Spleen (tissue), 11 donors: Measurements from ENCODE around the gene SH3RF1. TPM values are rescaled to one million over a fixed set of nuclear protein-coding genes. Genes with fewer than 3 reads are reported as not detected.

Source experiments
- DNase-seq: peaks from one replicate; pipeline ENCODE4 v3.0.0-alpha.2; 2020
- H3K27ac ChIP-seq, 8 donors: fragments of 200-600 bp; sonication (generic) in 7 of 8; 1 replicate in 4 of 8; 2 replicates in 4 of 8; pipeline versions ENCODE4 v1.5.0 to v1.8.0; 2016 to 2021; ENCODE audit warnings: inconsistent platforms in 4 of 8, mild to moderate bottlenecking in 4 of 8, moderate library complexity in 1 of 8
- H3K27me3 ChIP-seq, 7 donors: fragments of 200-600 bp; sonication (generic) in 6 of 7; replicated peaks in 1 of 7; 1 replicate in 4 of 7; 2 replicates in 3 of 7; pipeline versions ENCODE4 v1.5.0 to v1.8.0; 2016 to 2021; ENCODE audit warnings: inconsistent platforms in 3 of 7, mild to moderate bottlenecking in 1 of 7
- H3K36me3 ChIP-seq, 6 donors: fragments of 200-600 bp; sonication (generic) in 5 of 6; 1 replicate in 4 of 6; 2 replicates in 2 of 6; pipeline versions ENCODE4 v1.5.0 to v1.8.0; 2016 to 2021; ENCODE audit warnings: inconsistent platforms in 2 of 6
- H3K4me1 ChIP-seq, 6 donors: fragments of 200-600 bp; sonication (generic) in 5 of 6; 1 replicate in 3 of 6; 2 replicates in 3 of 6; pipeline versions ENCODE4 v1.5.0 to v1.8.0; 2016 to 2021; ENCODE audit warnings: inconsistent platforms in 3 of 6
- H3K4me3 ChIP-seq, 8 donors: fragments of 200-600 bp; sonication (generic) in 7 of 8; 1 replicate in 4 of 8; 2 replicates in 4 of 8; pipeline versions ENCODE4 v1.5.0 to v1.8.0; 2016 to 2021; ENCODE audit warnings: inconsistent platforms in 4 of 8, mild to moderate bottlenecking in 4 of 8, moderate library complexity in 2 of 8
- H3K9me3 ChIP-seq, 8 donors: fragments of 200-600 bp; sonication (generic) in 7 of 8; 1 replicate in 4 of 8; 2 replicates in 4 of 8; pipeline versions ENCODE4 v1.5.0 to v1.8.0; 2016 to 2021; ENCODE audit warnings: inconsistent platforms in 4 of 8
- POLR2A ChIP-seq, 3 donors: fragments of 450-650 bp; IDR thresholded peaks; one replicate each; pipeline ENCODE4 v1.5.1; 2017; ENCODE audit warnings: antibody characterized with exemption in 3 of 3, mild to moderate bottlenecking in 1 of 3
- POLR2AphosphoS5 ChIP-seq, 3 donors: sonication (generic); formaldehyde crosslinking; IDR thresholded peaks; one replicate each; pipeline ENCODE4 v1.5.1; 2017; ENCODE audit warnings: antibody characterized with exemption in 3 of 3
- WGBS, 5 donors: extraction: QIAGEN DNeasy Blood & Tissue Kit in 3 of 5; methylation state at CpG; one replicate each; pipeline versions ENCODE4 v1.1.5 to v1.1.7; 2013 to 2018; 5-methylcytosine and 5-hydroxymethylcytosine counted together
- intact Hi-C: fragments of 100-400 bp; cut with DNase I; formaldehyde crosslinking; loops from one replicate; pipeline ENCODE4 v1.15.0; 2023; ENCODE audit warnings: low total_unique reads
- polyA plus RNA-seq, 3 donors: library from polyadenylated mRNA; stranded (reverse); fragments of 200-250 nt; gene quantifications; one replicate each; pipeline ENCODE4 v1.2.1, GENCODE V29; 2013
- total RNA-seq, 7 donors: library from RNA; depleted of rRNA in 3 of 7; stranded (reverse); fragments of >200 nt in 3 of 7; fragmentation: NEBNext Ultra II Directional in 4 of 7; extraction: Animal tissue kit (Norgen Biotek cat#: 25700) in 4 of 7; gene quantifications; one replicate each; pipeline versions ENCODE4 v1.1.0 to v1.2.1, GENCODE V29; 2016 to 2021
- TF ChIP-seq, protein P1 (sequence below), 11 experiments: fragments of 200-600 bp in 7 of 11; fragments of 450-650 bp in 4 of 11; sonication (generic) in 4 of 11; IDR thresholded peaks in 8 of 11; conservative IDR thresholded peaks in 3 of 11; 1 replicate in 7 of 11; 2 replicates in 4 of 11; pipeline versions ENCODE4 v1.4.0 to v1.8.0; 2016 to 2021; ENCODE audit warnings: antibody characterized with exemption in 11 of 11, inconsistent platforms in 4 of 11, mild to moderate bottlenecking in 1 of 11
- donor health status: healthy with polysubstance abuse.
- donor health status: DM: no; HTN: no; CAD: no; lungs with moderate emphysema.
- donor health status: DM: no; HTN: no; CAD: no.
- donor health status: Bipolar disorder and iron deficiency.
- donor health status: healthy.
- donor health status: DM: no; HTN: no; CAD: no.
- donor health status: DM: yes; HTN: yes; CAD: no.

SH3RF1 gene
- total and polyA plus RNA-seq, 10 donors: 1.1 to 18.6 (median 10.0) TPM

DNA sequence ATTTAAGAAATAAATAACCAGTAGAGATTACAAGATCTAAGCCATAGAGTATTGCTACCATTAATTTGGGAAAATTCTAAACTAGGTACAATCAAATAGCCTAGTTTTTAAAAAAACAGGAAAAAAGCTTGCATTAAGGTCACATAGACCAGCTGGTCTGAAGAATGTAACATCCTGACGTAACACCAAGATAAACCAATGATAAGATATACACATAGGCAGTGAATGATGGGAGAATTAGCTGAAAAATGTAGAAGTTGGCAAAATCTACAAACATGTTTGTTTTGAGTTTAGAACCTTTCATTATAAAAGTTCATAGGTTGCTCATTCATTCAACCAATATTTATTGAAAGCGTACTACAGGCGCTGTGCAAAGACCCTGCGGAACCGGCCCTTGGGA, 120.0 kb downstream of the SH3RF1 start:
- Histone ChIP-seq H3K36me3 (peaks cover 0 to 32% (median 0%) of the 10 kb centered on the region in 6 donors), H3K27ac (no peak overlapping the region), H3K9me3 (no peaks in the 10 kb centered on the region), H3K4me1 (peaks cover 0 to 3% (median 0%) of the 10 kb centered on the region in 6 donors), H3K4me3 (no peak overlapping the region), H3K27me3 (no peaks in the 10 kb centered on the region)
- TF ChIP-seq, protein P1, sequence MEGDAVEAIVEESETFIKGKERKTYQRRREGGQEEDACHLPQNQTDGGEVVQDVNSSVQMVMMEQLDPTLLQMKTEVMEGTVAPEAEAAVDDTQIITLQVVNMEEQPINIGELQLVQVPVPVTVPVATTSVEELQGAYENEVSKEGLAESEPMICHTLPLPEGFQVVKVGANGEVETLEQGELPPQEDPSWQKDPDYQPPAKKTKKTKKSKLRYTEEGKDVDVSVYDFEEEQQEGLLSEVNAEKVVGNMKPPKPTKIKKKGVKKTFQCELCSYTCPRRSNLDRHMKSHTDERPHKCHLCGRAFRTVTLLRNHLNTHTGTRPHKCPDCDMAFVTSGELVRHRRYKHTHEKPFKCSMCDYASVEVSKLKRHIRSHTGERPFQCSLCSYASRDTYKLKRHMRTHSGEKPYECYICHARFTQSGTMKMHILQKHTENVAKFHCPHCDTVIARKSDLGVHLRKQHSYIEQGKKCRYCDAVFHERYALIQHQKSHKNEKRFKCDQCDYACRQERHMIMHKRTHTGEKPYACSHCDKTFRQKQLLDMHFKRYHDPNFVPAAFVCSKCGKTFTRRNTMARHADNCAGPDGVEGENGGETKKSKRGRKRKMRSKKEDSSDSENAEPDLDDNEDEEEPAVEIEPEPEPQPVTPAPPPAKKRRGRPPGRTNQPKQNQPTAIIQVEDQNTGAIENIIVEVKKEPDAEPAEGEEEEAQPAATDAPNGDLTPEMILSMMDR (IDR thresholded peaks at IDR 0.05 in 8 of 11, conservative IDR thresholded peaks at IDR 0.05 in 3 of 11): no peak
- TF ChIP-seq POLR2A (IDR thresholded peaks at IDR 0.05) (no peak), POLR2AphosphoS5 (IDR thresholded peaks at IDR 0.05) (no peak)
- intact Hi-C loops: no loop called here
- WGBS, 5 donors: 93 to 98% (median 95%) methylated on average over 5 of the region's 5 CpGs
- no peak for DNase-seq

DNA sequence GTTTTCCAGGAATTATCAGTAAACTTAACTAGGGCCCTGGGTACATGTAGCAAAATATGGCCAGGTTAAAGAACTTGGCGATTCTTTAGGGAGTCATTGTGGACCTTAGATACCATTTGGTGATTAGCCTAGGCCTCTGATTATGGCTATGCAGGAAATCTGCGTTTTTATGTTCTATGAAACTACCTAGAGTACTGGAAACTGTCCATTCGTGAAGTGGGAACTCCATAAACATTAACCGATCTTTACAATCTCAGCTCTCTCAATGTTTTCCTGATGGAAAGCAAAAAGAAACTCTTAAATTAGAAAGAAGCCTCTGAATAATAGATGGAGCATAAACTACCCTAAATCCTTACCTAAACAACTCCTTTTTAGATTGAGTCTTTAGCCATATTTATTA, 121.9 kb downstream of the SH3RF1 start:
- no peak for DNase-seq
- no peaks in the 10 kb centered on the region for H3K27me3 ChIP-seq
- intact Hi-C loops: no loop called here
- no peaks in the 10 kb centered on the region for H3K4me1 ChIP-seq
- H3K36me3 ChIP-seq: peaks cover 0 to 14% (median 0%) of the 10 kb centered on the region in 6 donors
- 91 to 95% (median 92%) methylated on average over 4 of the region's 4 CpGs for WGBS, 5 donors
- no peaks in the 10 kb centered on the region for H3K9me3 ChIP-seq
- no peak overlapping the region for H3K27ac ChIP-seq
- no peak for TF ChIP-seq POLR2A (IDR thresholded peaks at IDR 0.05)
- TF ChIP-seq, protein P1 (IDR thresholded peaks at IDR 0.05 in 8 of 11, conservative IDR thresholded peaks at IDR 0.05 in 3 of 11): no peak
- TF ChIP-seq POLR2AphosphoS5 (IDR thresholded peaks at IDR 0.05): no peak
- no peak overlapping the region for H3K4me3 ChIP-seq

GRCh38 chr4:169147191-169147590, 123.6 kb downstream of the SH3RF1 start:
- H3K27me3 ChIP-seq: no peaks in the 10 kb centered on the region
- 66 to 77% (median 69%) methylated on average over 3 of the region's 3 CpGs for WGBS, 5 donors
- intact Hi-C loops: no loop called here
- no peaks in the 10 kb centered on the region for H3K9me3 ChIP-seq
- no peak overlapping the region for H3K27ac ChIP-seq
- TF ChIP-seq POLR2A (IDR thresholded peaks at IDR 0.05) (no peak), POLR2AphosphoS5 (IDR thresholded peaks at IDR 0.05) (no peak)
- no peak overlapping the region for H3K4me3 ChIP-seq
- H3K4me1 ChIP-seq: no peaks in the 10 kb centered on the region
- peaks cover 0 to 6% (median 0%) of the 10 kb centered on the region in 6 donors for H3K36me3 ChIP-seq
- no peak for DNase-seq

- Histone ChIP-seq H3K9me3 (no peaks in the 10 kb centered on the region), H3K27me3 (no peaks in the 10 kb centered on the region), H3K27ac (no peak overlapping the region), H3K4me3 (no peak overlapping the region), H3K4me1 (no peaks in the 10 kb centered on the region), H3K36me3 (no peaks in the 10 kb centered on the region)
- no peak for DNase-seq
- intact Hi-C loops: no loop called here
- TF ChIP-seq POLR2AphosphoS5 (IDR thresholded peaks at IDR 0.05) (no peak), POLR2A (IDR thresholded peaks at IDR 0.05) (no peak)
- TF ChIP-seq, protein P1 (IDR thresholded peaks at IDR 0.05 in 8 of 11, conservative IDR thresholded peaks at IDR 0.05 in 3 of 11): no peak
These were observed 126.6 kb downstream of the SH3RF1 start for GRCh38 chr4:169144061-169144600.

- 91 to 96% (median 93%) methylated on average over 9 of the region's 9 CpGs for WGBS, 5 donors
- intact Hi-C loops: no loop called here
- Histone ChIP-seq H3K4me1 (no peaks in the 10 kb centered on the region), H3K36me3 (no peaks in the 10 kb centered on the region), H3K4me3 (no peak overlapping the region), H3K27ac (no peak overlapping the region), H3K27me3 (no peaks in the 10 kb centered on the region), H3K9me3 (no peaks in the 10 kb centered on the region)
- TF ChIP-seq, protein P1 (IDR thresholded peaks at IDR 0.05 in 8 of 11, conservative IDR thresholded peaks at IDR 0.05 in 3 of 11): no peak
- TF ChIP-seq POLR2AphosphoS5 (IDR thresholded peaks at IDR 0.05) (no peak), POLR2A (IDR thresholded peaks at IDR 0.05) (no peak)
- DNase-seq: no peak
These were observed 127.4 kb downstream of the SH3RF1 start for GRCh38 chr4:169143335-169143734.
